Neutrophil (primary cell): Measurements from ENCODE around the gene TUBGCP6.

Source experiments
- H3K27ac ChIP-seq: fragments of 200-600 bp; sonication (generic); 2 replicates; pipeline ENCODE4 v1.5.1; 2016; ENCODE audit warnings: mild to moderate bottlenecking, moderate library complexity
- H3K27me3 ChIP-seq: fragments of 200-600 bp; sonication (generic); 2 replicates; pipeline ENCODE4 v1.6.0; 2016; ENCODE audit warnings: mild to moderate bottlenecking
- H3K36me3 ChIP-seq: fragments of 200-600 bp; sonication (generic); 2 replicates; pipeline ENCODE4 v1.5.1; 2017
- H3K4me1 ChIP-seq, 2 experiments: fragments of 200-600 bp in 1 of 2; sonication (generic) in 1 of 2; 1 replicate in 1 of 2; 2 replicates in 1 of 2; pipeline versions ENCODE4 v1.5.1 to v1.6.1; 2013 to 2016; ENCODE audit warnings: low read depth in 1 of 2, low read length in 1 of 2, mild to moderate bottlenecking in 1 of 2, moderate library complexity in 1 of 2; ENCODE audit not compliant: control insufficient read depth in 1 of 2, insufficient read depth in 1 of 2
- H3K4me3 ChIP-seq, 2 experiments: fragments of 200-600 bp in 1 of 2; sonication (generic) in 1 of 2; 1 replicate in 1 of 2; 2 replicates in 1 of 2; pipeline ENCODE4 v1.5.1; 2013 to 2016; ENCODE audit warnings: low read depth in 1 of 2, low read length in 1 of 2, mild to moderate bottlenecking in 1 of 2, moderate library complexity in 1 of 2
- H3K9me3 ChIP-seq: fragments of 200-600 bp; sonication (generic); 2 replicates; pipeline ENCODE4 v1.5.1; 2016
- TF ChIP-seq, protein P1 (sequence below): fragments of 200-600 bp; sonication (generic); IDR thresholded peaks from 2 replicates; pipeline ENCODE4 v1.5.1; 2016; ENCODE audit warnings: antibody characterized with exemption

TUBGCP6 gene

DNA sequence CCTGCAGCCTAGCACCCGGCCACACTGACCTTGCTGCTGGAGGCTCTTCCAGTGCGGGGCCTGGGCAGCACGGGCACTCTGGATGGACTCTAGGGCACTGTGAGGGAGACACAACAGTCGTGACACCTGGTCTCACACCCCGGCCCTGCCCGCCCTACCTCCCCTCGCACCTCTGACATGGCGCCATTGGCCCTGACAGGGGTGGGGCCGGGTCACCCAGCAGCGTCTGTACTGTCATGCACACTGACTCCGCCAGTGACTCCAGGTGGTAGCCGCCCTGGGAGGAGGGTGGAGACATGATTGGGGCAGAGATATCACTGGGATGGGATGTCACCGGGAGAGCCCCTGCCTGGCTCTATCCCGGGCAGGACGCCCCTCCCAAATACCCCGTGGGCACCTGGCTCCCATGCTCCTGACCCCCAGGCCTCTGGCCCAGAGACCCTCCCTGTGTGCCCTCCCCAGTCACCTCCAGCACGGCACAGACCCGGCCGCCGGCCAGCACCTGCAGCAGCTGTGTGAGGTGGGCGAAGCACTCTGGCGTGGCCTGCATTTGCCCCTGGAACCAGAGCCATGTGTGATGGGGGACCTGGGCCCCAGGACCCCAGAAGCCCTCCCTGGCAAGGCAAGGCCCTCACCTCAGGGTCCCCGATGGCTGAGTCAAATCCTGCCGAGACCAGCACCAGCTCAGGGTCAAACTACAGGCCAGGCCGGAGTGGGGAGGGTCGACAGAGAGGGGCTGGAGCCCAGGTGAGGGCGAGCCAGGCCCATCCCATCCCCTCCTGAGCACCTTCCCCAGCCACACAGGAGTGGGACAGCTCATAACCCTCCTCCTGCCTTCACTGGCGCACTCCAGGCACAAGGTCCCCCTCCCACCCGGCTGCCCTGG is 3.6 kb upstream of the TUBGCP6 start:
- TF ChIP-seq, protein P1, sequence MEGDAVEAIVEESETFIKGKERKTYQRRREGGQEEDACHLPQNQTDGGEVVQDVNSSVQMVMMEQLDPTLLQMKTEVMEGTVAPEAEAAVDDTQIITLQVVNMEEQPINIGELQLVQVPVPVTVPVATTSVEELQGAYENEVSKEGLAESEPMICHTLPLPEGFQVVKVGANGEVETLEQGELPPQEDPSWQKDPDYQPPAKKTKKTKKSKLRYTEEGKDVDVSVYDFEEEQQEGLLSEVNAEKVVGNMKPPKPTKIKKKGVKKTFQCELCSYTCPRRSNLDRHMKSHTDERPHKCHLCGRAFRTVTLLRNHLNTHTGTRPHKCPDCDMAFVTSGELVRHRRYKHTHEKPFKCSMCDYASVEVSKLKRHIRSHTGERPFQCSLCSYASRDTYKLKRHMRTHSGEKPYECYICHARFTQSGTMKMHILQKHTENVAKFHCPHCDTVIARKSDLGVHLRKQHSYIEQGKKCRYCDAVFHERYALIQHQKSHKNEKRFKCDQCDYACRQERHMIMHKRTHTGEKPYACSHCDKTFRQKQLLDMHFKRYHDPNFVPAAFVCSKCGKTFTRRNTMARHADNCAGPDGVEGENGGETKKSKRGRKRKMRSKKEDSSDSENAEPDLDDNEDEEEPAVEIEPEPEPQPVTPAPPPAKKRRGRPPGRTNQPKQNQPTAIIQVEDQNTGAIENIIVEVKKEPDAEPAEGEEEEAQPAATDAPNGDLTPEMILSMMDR = no peak
- peaks cover 50 to 56% of the 10 kb centered on the region in 2 experiments for H3K4me1 ChIP-seq

DNA sequence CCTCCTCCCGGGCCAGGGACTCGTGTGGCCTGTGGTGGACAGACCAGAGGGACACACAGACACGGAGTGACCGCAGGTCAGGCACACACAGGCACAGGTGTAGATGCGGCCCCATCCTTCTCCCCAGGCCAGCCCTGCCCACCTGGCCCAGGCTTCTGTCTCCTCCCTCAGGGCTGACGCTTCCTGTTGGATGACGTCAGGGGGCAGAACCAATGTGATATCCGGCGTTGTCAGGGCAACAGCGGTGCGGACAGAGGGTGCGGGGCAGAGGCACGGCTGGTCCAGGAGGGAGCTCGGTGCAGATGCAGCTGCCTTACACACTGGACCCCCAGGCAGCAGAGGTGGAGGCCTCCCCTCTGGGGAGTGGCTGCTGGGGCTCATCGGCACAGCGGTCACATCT is 2.9 kb upstream of the TUBGCP6 start:
- TF ChIP-seq, protein P1 = no peak
- Histone ChIP-seq H3K4me3 (no peak overlapping the region), H3K36me3 (peaks cover 42% of the 10 kb centered on the region), H3K9me3 (no peaks in the 10 kb centered on the region), H3K4me1 (peaks cover 57 to 63% of the 10 kb centered on the region in 2 experiments), H3K27ac (peak overlapping the region; percentile 21), H3K27me3 (no peaks in the 10 kb centered on the region)

More for the DNA sequence above, 3.6 kb upstream of the TUBGCP6 start:
- no peak overlapping the region for H3K4me3 ChIP-seq
- H3K36me3 ChIP-seq = peaks cover 42% of the 10 kb centered on the region
- H3K27ac ChIP-seq = no peak overlapping the region
- H3K9me3 ChIP-seq = no peaks in the 10 kb centered on the region
- no peaks in the 10 kb centered on the region for H3K27me3 ChIP-seq

DNA sequence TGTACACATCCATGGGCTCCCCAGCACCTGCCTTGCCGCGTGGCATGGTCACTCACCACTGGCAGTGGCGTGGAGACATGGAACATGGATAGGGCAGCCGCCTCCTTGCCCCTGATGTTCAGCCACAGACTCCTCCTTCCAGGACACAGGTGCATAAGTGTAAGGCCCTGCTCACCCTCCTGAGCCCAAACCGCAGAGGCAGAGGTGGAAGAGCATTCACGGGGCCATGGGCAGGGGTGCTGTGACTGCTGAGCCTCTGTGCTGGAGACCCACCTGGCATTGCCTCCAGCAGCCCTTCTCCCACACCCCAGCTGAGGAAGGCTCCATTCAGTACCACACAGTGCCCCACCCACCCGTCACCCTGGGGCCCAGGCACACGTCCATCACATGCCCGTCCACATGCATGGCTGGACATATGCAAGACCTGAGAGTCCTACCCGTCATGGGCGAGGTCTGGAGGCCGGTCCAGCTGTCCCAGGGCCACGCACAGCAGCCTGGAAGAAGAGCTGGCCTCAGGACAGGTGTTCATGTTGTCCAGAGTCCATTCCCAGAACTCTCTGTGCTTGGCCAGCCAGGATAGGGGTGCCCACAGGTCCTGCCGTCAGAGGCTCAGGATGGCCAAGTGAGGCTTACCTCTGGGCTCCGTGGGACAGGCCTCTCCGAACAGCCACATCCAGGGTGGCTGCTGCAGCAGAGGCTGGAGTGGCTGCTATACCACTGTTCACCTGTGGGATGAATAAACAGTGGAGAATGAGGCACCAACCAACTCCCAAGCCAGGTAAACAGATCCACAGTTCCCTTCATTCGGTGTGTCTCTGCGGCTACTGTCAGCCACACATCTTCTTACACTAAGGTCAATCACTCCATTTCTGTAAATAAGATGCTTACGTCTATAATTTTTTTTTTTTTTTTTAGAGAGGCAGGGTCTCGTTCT is 1.7 kb upstream of the TUBGCP6 start:
- Histone ChIP-seq H3K4me3 (peak overlapping the region in 1 of 2 experiments; percentile 72), H3K9me3 (no peaks in the 10 kb centered on the region), H3K4me1 (peaks cover 67 to 71% of the 10 kb centered on the region in 2 experiments), H3K27me3 (no peaks in the 10 kb centered on the region), H3K27ac (no peak overlapping the region), H3K36me3 (peaks cover 42% of the 10 kb centered on the region)
- TF ChIP-seq, protein P1 = no peak

DNA sequence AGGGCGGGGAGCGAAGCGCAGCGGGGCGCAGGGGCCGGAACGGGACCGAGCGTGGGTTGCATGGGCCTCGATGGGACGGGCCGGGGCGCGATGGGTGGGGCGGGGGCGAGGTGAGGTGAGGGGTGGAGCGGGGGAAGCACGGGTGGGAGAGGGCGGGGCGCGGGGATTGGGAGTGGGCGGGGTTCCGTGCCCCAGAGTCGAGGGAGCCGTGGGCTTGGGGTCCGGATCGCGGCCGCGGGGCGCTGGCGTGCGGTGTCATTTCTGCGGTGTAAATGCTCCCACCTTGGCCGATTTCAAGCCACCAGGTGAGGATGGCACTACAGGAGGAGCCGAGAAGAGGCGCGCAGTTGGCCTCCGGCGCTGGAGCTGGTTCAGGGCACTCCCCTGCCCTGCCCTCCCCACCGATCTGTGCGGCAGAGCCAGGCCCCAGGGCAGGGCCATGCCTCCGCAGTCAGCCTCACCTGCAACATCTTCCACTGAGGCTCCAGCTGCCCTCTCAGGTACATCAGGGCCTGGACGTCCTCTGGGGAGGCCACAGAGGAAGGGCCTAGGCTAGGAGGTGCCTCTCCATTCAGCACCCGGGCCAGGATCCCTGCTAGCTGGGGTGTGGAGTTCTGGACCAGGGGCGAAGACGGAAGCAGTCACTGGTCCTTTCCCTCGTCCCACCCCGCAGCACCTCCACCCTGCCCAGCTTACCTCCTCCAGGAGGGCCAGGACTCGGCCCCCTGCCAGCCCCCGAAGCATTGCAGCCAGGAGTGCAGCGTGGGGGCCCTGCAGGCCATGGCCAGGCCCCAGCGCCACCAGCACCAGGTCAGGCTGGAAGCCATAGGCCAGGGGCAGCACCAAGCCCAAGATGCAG is 620 bp upstream of the TUBGCP6 start:
- peaks cover 62 to 69% of the 10 kb centered on the region in 2 experiments for H3K4me1 ChIP-seq

More for the DNA sequence above, 620 bp upstream of the TUBGCP6 start:
- Histone ChIP-seq H3K4me3 (peak overlapping the region; percentile 72 to 86), H3K27me3 (no peaks in the 10 kb centered on the region), H3K36me3 (peaks cover 42% of the 10 kb centered on the region), H3K27ac (peak overlapping the region; percentile 88), H3K9me3 (no peaks in the 10 kb centered on the region)
- TF ChIP-seq, protein P1 = no peak
